SKM-1 treated with dmso at 0.1 percent for 144 hours (cell line): ENCODE measurements around the gene TMEM184C.
A peak's percentile ranks its signal among the peaks of the same experiment; 100 is the strongest.

Source experiments
- DNase-seq: peaks from one replicate; lab custom pipeline; 2025; ENCODE audit not compliant: unreplicated experiment; lab: John Stamatoyannopoulos, UW

Gene TMEM184C

DNA sequence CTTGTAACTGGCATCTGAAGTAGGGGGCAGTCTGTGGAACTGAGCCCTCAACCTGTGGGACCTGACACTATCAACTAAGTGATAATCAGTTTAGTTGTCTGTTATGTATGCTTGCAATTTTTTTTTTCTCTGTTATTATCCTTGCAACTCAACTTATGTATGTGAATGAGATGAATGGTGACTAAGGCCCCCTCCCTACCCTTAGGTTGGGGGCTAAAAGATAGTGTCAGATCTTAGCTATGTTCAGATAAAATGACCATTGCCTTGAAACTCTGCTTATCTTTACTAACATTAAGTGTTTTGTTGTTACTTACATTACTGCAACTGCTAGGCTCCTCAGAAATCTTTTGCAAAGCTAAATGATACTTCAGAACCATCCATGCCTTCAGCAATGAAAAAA is 31.5 kb downstream of the TMEM184C start:
- DNase-seq: no peak

DNA sequence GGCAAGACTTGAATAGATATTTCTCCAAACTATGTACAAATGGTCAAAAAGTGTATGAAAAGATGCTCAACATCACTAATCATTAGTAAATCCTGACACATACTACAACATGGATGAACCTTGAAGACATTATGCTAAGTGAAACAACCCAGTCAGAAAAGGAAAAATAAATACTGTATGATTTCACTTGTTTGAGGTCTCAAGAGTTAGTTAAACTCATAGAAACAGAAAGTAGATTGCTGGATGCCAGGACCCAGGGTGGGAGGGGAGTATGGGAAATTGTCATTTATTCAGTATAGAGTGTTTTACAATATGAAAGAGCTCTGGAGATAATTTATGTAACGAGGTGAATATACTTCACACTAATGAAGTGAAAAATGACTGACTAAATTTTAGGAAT is 34.4 kb downstream of the TMEM184C start:
- no peak for DNase-seq

DNA sequence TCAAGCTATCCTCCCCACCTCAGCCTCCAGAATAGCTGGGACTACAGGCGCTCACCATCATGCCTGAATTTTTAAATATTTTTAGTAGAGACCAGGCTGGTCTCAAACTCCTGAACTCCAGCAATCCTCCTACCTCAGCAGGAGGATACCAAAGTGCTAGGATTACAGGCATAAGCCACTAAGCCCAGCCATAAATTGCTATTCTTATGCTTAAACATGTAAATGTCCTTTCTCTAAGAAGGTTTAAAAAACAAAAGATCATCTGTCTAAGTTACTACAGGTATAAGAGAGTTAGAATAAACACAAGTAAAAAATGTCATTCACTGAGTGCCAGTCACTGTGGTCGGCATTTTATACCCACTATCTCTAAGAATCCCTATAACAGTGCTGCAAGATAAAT is 38.4 kb downstream of the TMEM184C start:
- no peak for DNase-seq

DNA sequence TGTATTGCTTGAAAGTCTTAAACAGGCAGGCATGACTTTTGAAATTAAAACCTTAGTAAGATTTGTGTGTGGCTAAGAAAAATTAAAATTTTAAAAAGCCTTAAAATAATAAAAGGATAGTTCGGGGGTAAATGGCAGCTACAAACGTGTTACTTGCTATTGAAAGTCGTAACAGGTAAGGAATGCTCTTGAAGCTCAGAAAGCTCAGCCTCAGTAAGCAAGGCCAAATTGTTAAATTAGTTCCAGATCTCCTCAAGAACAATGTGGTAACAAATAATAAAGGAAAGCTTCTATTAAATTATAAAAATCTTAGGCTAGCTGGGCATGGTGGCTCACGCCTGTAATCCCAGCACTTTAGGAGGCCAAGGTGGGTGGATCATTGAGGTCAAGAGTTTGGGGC is 41.3 kb downstream of the TMEM184C start:
- no peak for DNase-seq

DNA sequence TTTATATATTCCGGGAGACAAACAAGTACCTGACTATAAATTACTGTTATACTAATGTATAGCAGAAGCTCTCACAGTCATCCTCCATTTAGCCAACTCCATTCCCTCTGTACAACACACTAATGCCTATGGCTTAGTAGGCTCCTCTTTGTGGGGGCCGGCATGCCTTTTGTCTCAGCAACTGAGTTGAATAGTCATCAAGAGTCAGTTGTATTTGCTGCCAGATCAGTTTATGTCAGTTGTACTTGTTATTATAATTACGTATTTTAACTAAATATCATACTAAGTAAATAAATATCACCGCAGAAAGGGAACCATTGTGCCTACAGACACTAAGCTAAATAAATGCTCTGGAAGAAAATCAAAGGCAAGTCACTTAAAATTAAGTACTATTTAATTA is 56.9 kb downstream of the TMEM184C start:
- no peak for DNase-seq

DNA sequence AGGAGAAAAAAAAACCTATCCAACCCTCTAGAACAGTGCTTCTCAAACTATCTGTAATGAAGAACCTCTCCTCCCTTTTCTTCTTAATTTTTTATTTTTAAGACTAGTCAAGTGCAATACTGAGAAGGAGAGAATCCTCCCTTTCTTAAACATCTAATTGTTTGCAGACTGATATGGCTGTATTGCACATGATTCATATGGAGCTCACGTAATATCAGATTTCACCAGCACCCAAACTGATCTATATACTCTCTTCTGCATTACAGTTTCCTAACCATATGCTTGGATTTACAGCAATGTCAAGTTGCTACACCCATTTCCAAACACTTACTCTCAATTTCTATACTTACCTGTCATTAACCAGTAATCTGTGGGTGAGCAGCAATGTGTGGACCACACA is 57.3 kb downstream of the TMEM184C start:
- no peak for DNase-seq

DNA sequence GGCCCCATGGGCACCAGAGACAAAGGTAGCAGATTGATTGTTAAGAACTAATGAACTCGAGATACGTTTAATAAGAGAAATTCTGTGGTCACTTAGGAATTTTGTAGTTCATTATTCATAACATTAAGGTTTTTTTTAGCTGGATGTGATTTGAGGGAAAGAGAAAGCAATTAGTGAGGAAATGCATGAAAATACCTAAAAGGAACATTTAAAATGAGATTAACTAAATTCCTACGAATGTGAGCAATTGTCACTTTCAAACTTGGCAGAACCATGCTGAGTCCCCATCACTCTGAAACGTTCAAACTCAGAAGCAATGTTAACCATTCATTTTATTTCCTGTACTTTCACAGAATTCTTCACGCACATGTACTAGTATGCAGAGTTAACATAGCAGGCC is 60.9 kb downstream of the TMEM184C start:
- no peak for DNase-seq

DNA sequence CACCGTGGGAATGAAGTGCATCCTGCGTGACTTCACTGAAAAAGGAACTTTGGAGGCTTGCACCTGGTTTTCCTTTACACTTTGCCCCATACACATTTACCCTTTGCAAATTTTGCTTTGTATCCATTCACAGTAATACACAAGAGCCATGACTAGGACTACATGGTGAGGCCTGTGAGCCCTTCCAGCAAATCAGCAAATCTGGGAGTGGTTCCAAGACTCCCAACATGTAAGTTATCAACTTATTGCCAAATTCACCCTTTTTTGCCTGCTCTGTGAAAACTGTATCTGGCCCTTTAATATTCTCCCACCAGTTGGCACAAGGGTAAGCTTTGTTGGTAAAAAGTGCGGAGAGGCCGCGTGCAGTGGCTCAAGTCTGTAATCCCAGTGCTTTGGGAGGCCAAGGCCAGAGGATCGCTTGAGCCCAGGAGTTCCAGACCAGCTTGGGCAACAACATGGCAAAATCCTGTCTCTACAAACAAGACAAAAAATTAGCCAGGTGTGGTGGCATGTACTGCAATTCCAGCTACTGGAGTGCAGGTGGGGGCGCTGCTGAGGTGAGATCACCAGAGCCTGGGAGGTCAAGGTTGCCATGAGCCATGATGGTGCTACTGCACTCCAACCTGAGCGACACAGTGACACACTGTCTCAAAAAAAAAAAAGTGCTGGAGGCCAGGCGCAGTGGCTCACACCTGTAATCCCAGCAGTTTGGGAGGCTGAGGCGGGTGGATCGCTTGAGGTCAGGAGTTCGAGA is 61.8 kb downstream of the TMEM184C start:
- no peak for DNase-seq

DNA sequence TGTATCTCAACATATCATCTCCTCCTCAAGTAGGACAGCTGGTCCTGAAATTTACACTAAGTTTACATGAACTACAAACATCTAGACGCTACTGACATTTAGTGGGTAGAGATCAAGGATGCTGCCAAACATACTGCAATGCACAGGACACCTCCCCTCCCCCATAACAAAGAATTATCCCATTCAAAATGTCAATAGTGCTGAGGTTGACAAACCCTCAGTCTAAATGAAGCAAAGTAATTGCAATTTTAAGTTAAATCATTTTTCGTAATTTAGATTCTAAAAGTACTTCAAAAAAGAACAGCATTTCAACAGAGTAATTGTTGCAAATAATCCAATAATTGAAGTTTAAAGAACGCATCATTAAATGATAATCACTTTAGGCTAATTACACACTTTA is 65.6 kb downstream of the TMEM184C start:
- no peak for DNase-seq

DNA sequence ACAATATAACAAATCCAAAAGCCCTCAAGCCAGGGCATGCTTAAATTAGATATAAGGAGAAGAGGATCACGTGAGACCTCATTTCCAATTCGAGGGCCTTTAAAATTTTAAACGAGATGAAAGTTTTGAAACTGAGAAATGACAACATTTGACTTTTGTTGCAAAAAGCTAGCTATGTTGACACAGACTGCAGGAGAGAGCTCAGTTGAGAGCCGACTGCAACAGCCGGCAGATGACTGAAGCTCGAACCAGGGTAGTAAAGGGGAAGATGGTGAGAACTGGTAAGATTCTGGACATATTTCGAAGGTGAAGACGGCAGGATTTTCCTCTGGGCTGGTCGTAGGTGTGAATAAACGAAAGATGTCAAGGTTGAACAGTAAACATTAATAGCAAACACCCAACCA is 66.0 kb downstream of the TMEM184C start:
- peak; percentile 22 for DNase-seq

DNA sequence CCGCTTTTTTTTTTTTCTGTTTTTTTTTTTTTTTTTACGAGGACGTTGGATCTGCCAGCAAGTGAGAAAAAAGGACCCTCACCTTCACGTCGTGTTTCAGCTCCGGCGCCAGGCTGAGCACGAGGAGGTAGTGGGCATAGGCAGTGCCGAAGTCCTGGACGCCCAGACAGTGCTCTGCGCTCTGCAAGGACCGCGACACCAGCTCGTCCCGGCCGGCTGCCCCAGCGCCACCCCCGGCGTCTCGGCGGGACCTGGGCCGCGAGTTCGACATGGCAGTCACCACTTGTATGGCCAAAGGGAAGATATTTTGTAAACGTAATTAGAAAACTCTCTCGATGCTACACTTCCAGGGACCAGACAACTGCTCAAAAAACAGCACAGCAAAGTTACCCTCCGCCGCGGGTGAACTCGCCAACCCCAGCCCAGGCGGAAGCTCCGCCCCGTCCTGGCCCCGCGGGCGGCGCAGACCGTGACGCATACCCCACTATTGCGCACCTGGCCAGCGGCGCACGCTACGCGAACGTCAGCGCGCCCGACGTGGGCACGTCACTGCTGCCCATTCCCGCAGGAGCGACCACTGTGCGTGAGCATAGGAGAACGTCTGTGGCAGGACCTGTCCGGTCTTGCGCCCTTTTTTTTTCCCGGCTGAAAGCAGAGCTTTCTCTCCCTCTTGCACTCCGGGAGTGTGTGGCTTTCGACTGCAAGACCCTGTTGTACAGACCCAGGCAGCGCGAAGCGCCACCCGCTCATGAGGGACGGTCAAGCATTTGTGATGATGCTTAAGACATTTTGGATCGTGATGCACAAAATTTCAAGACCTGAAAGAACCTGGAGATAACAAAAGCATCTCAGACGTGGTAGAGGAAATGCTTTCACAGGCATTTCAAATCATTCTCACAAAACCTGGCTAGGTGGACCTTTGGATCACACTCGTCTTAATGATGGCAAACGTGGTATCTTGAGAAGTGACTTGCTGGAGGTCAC is 66.8 kb downstream of the TMEM184C start, which contains the start of gene PRMT9:
PRMT9 (minus strand) TSS at position 447 of the 984 bp plus-strand sequence; CDS start at position 271, 176 bp downstream.
- peak; percentile 73 for DNase-seq

DNA sequence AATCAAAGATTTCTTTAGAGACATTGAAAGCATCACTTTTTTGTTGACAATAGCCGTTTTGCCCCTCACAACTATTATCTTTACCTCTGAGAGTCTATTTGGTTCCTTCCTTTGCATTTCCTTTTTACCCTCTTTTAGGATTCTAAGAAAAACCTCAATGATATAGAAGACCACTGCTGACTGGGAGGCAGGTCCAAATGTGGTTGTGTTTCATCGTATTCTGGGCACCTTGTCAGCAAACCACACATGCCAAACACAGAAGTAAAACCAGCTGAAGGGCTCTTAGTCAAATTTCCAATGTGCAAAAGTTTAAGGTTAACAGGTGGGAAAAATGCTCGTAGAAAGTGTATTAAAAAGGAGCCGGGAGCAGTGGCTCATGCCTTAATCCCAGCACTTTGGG is 71.9 kb downstream of the TMEM184C start:
- DNase-seq: no peak

DNA sequence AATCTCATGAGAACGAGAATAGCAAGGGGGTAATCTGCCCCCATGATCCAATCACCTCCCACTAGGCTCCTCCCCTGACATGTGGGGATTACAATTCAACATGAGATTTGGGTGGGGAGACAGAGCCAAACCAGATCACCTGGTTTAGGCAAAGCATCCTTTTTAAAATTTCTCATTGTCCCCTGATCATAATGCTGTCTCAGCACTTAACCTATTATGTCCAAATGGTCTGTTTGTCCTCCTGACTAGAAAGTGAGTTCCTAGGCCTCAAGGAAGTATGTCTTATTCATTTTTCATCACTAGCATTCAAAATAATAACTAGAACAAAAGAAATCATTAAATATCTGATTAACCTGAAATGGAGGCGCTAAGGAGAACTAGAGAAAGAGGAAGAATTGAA is 74.6 kb downstream of the TMEM184C start:
- no peak for DNase-seq

DNA sequence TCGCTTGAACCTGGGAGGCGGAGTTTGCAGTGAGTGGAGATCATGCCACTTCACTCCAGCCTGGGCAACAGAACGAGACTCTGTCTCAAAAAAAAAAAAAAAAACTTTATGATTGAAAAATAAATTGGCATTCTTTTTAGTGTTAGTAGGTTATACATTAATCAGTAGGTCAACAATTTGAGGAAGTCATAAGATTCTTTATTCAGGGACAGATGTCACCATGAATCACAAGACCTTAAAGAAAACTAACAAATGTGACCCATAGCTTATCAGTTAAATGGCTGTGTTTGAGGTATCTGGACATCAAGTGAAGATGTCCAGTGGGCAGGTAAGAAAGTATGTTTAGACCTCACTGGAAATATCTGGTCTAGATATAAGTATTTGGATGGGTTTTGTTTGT is 76.0 kb downstream of the TMEM184C start:
- no peak for DNase-seq

DNA sequence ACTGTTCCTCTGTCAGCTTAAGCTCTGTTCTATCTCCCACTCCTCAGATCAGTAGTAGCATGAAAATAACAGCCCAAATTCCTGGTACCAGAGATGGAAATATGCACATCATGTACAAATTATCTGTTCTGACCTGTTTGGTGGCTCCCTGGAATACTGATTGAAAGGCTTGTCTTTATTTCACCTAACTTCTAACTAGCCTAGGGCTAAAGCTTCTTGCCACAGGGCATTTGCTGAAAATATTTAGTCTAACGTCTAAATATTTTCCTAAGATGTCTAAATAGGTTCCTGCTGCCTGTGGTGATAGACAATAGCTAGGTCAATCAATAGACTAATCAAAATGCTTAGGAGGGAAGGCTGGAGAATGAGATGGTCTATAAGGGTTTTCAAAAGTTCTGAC is 79.7 kb downstream of the TMEM184C start:
- no peak for DNase-seq

DNA sequence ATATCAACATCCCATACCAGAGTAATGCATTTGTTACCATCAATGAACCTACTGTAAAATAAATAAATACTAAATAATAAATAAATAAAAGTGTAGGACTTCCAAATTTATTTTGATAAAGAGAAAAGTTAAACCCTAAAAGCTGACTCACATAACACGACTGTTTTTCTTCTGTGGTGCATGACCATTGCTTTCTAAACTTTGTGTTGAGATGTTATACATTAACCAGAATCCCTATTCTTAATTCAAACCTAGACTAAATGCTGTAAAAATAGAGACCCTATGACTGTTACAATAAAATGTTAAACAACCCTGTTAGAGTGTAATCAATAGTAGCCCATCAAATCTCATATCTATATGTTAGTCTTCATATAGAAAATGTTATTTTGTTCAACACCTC is 87.6 kb downstream of the TMEM184C start:
- DNase-seq: no peak

DNA sequence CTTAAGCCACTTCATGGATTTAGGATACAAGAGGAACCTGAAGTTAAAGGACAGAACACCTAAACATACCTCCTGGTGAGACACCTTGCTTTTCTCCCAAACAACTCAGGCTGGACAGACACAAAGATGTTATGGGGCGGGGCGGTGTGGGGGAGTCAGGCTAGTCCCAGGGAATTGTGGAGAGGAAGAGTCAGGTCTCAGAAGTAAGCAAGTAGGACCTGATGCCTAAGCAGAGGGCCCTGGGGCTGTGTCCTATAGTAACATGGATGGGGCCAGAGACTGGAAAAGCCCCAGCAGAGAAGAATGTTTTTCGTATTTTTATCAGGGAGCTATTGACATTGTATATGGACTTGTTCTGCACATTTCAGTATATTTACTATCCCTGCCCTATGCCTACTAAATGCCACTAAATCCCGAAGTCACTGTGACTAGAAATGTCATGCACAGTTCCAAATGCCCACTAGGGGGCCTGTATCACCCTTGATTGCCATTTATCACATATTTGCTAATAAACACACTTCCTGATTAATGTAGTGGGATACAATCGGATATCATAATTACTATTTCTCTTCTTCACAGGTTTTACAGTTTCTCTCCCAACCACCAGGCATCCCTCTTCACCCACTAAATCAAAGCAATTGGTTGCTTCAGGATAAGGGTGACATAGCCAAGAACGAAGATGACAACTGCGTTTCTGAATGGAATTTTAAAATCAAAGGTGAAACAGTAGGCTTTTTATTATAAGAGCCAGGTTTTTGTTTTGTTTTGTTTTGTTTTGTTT is 90.9 kb downstream of the TMEM184C start:
- DNase-seq: no peak

DNA sequence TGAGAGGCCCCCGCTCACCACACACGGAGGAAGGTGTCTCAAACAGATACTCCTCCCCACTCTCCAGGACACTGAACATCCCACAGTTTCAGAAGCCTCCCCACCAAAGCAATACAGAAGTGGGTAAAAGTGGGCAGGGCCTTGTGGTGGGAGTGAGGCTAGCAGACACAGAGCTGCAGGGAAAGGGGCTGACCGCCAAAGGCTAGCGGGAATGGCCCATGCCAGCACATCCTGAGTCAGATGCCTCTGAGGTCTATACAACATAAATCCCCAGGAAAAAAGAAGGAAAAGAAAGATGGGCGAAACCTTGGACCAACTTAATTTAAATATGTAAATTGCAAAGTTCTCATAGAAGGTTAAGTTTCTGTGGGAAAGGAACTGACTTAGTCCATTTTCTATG is 92.8 kb downstream of the TMEM184C start:
- no peak for DNase-seq

DNA sequence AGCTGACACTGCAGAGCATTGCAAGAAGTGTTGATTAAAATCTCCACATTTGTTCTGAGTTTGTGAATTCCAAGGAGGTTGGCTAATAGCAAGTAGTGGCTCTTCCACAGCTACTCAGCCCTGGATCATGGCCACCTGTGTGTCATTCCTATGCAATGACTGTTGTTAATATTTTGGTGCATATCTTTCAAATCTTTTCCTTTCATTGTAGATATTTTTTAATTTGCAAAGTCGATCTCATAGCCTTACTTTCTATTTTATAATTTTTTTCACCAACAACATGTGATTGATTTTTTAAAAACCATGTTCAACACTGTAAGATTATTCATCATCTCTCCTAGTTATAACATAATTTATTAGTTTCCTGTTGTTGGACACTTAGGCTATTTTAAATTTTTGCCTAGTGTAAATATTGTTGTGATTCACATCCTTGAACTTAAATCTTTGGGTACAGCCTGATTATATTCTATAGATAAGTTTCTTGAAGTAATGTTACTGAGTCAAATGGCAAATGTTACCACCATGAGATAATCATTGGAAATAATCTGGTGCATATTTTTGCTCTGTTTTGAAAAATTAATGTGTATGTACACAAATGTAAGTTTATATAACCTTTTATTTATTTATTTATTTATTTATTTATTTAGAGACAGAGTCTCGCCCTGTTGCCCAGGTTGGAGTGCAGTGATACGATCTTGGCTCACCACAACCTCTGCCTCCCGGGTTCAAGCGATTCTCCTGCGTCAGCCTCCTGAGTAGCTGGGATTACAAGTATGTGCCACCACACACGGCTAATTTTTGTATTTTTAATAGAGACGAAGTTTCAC is 97.6 kb downstream of the TMEM184C start:
- DNase-seq: no peak

DNA sequence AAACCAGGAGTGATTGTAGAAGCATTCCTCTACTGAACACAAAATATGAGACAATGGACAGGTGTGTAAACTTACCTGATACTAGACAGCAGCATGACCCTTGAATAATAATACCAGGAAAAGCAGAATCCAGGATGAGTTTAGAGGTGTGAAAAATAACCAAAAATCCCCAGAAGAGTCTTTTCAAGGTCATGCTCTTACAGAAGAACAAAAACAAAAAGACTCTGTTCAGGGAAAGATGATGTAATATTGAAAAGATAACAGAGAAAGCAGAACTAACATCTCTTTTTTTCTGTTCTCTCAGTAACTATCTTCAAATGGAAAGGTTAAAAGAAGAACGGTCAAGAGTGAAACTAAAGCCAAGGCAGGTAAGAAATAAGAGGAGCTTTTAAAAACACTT is 100.7 kb downstream of the TMEM184C start:
- DNase-seq: peak; percentile 59
